RPMI7951 (cell line): ENCODE data around the gene CYP11A1. TPM values are rescaled to one million over a fixed set of nuclear protein-coding genes. Genes with fewer than 3 reads are reported as not detected.

Experiments used
- DNase-seq: peaks from one replicate; pipeline ENCODE4 v3.0.0-alpha.2; 2012; ENCODE audit warnings: low read depth
- total RNA-seq: library from RNA; depleted of rRNA; stranded (reverse); fragments of >200 nt; shearing (Covaris generic); gene quantifications from 2 replicates; pipeline ENCODE4 v1.2.3, GENCODE V29; 2014; rRNA removed

CYP11A1 gene
- total RNA-seq, 1 experiment from 2014 or later, result not detected

GRCh38 chr15:74301583-74302361 lies 65.7 kb downstream of the CYP11A1 start:
- DNase-seq, result no peak

GRCh38 chr15:74300057-74300795 lies 67.2 kb downstream of the CYP11A1 start:
- DNase-seq, result no peak

- DNase-seq, result no peak
Observed at GRCh38 chr15:74297887-74298286, 69.6 kb downstream of the CYP11A1 start.

DNA sequence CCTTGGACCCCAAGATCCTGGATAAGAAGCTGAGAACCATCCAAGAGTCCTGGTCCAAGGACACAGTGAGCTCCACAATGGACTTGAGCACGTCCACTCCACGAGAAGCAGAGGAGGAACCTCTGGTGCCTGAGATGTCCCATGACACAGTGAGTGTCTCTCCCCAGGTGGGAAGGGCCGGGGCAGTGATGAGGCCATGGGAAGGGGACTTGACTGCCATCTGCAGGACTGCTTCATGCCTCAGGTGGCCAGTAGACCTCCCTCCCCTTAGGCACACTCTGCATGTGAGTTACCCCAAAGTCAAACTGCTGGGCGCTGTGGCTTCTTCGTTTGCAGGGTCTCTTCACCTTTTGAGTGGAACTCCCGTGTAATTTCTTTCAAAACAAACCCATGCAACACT lies 71.6 kb downstream of the CYP11A1 start:
- DNase-seq, result no peak

DNA sequence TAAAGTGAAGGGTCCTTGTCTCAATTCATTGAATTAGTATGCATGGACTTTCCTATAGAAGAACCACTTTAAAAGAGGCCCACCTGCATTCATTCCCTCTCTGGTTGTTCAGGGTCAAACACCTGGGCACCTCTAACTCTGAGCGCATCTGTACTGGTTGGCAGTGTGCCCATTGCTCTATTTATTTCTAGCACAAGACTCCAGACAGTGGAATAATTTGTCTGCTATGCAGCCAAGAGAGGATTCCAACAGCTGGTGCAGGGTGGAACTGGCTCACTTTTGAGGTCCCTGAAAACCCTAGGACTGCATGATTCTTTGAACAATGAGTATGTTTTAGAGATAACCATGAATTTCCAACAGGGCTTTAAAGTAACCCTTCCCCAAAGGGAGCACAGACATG lies 73.4 kb downstream of the CYP11A1 start:
- no peak for DNase-seq

GRCh38 chr15:74293021-74293810 lies 74.2 kb downstream of the CYP11A1 start:
- no peak for DNase-seq

- peak; percentile 82 for DNase-seq
Observed at GRCh38 chr15:74291101-74292071, 76.1 kb downstream of the CYP11A1 start.

GRCh38 chr15:74290645-74291044 lies 76.8 kb downstream of the CYP11A1 start:
- DNase-seq, result no peak

GRCh38 chr15:74289671-74290070 lies 77.8 kb downstream of the CYP11A1 start:
- DNase-seq, result no peak

Other genes with a start within 250 kb of the CYP11A1 start
- 0.72 and 1.8 TPM in 2 replicates for gene ISLR2, start 237.1 kb downstream of the CYP11A1 start, total RNA-seq
- 2.5 and 8.8 TPM in 2 replicates for gene ISLR, start 193.9 kb downstream of the CYP11A1 start, total RNA-seq
- gene STRA6, start 164.9 kb downstream of the CYP11A1 start, total RNA-seq, result 95.7 and 114 TPM in 2 replicates
- 1.1 and 2.1 TPM in 2 replicates for gene CCDC33, start 131.3 kb downstream of the CYP11A1 start, total RNA-seq
- gene SEMA7A, start 66.3 kb upstream of the CYP11A1 start, total RNA-seq, result 20.7 and 20.8 TPM in 2 replicates
- 96.5 and 121 TPM in 2 replicates for gene UBL7, start 93.5 kb upstream of the CYP11A1 start, total RNA-seq
- 0.72 and 1.2 TPM in 2 replicates for gene ARID3B, start 173.6 kb upstream of the CYP11A1 start, total RNA-seq
- 55.5 and 65.5 TPM in 2 replicates for gene CLK3, start 248.2 kb upstream of the CYP11A1 start, total RNA-seq